ENCODE results near the gene SMG7.
"Not testable (repeated sequence)": the region's sequence is repeated elsewhere in the genome, so short reads cannot be mapped to it uniquely, and the experiment has no call there.

The SMG7 gene

DNA sequence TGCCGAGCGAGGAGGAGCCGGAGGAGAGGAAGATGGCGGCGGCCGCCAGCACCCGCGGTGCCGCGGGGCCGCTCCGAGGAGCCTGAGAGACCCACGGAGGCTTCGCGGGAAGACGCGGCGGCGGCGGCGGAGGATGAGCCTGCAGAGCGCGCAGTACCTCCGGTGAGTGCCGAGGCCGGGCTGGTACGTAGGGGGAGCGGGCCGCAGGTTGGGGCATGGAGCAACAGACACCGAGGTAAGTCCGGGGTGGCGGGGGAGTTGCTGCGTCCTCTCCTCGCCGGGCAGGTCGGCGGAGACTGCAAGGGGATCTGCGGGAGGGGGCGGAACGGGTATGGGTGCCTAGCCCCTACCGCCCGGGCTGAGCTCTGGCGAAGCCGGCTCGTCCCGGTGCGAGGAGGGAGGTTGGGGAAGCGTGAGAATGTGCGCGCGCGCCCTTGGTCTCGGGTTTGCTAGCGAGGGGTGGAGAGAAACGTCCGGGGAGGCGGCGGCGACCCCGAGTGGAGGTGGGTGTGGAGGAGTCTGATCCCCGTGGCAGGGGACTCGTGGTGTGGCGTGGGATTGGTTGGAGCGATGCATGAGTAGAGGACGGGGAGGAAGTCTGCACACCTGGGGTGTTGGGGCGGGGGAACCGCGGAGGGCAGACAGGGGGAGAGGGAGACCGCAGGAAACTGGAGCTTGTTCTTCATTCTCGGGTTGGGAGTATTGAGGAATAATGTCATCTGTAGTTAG, at the start of gene SMG7:
TSS of gene SMG7 (plus strand) at position 12 of the 729 bp plus-strand sequence. CDS start at position 134, 122 bp downstream.
- ChIA-PET CTCF (no interaction called here), POLR2A (ENCODE audit: low non-redundant PET) (no interaction called here)
- H3K27ac ChIP-seq = peak within 1 kb of the TSS; percentile 97
- peak; percentile 46 for DNase-seq (ENCODE audit: low spot score)
- TF ChIP-seq, protein P1, sequence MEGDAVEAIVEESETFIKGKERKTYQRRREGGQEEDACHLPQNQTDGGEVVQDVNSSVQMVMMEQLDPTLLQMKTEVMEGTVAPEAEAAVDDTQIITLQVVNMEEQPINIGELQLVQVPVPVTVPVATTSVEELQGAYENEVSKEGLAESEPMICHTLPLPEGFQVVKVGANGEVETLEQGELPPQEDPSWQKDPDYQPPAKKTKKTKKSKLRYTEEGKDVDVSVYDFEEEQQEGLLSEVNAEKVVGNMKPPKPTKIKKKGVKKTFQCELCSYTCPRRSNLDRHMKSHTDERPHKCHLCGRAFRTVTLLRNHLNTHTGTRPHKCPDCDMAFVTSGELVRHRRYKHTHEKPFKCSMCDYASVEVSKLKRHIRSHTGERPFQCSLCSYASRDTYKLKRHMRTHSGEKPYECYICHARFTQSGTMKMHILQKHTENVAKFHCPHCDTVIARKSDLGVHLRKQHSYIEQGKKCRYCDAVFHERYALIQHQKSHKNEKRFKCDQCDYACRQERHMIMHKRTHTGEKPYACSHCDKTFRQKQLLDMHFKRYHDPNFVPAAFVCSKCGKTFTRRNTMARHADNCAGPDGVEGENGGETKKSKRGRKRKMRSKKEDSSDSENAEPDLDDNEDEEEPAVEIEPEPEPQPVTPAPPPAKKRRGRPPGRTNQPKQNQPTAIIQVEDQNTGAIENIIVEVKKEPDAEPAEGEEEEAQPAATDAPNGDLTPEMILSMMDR (conservative IDR thresholded peaks at IDR 0.05; ENCODE audit: low read depth) = no peak

GRCh38 chr1:183423541-183423940, 48.8 kb upstream of the SMG7 start:
- POLR2A ChIA-PET (ENCODE audit: low non-redundant PET) = no interaction called here
- TF ChIP-seq, protein P1 (conservative IDR thresholded peaks at IDR 0.05; ENCODE audit: low read depth) = no peak
- CTCF ChIA-PET = interaction anchor here (0.5 kb wide), 1 partner anchor 32 kb away, joined by 3 read pairs; no protein-coding TSS in a partner anchor
- no peak for DNase-seq (ENCODE audit: low spot score)
- H3K27ac ChIP-seq = no peak overlapping the region

DNA sequence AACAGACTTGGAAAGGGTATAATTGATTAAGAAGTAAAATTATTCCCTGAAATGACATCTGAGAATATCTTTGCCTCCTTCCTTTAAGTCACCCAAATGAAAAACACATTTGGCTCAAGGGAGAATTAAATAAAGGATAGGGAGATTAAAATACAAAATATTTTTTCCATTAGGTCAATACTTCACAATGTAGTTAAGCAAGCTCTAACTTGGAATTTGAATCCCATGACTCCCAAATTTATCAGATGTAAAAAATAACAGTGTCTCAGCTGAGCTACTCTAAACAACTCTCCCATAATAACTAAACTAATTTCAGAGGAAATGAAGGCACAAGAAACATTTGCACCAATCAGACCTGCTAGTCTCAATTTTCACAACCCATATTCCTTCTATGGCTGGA, 47.6 kb upstream of the SMG7 start:
- POLR2A ChIA-PET (ENCODE audit: low non-redundant PET) = no interaction called here
- DNase-seq (ENCODE audit: low spot score) = no peak
- H3K27ac ChIP-seq = no peak overlapping the region
- TF ChIP-seq, protein P1 (conservative IDR thresholded peaks at IDR 0.05; ENCODE audit: low read depth) = no peak
- CTCF ChIA-PET = no interaction called here

GRCh38 chr1:183427591-183427990, 44.7 kb upstream of the SMG7 start:
- H3K27ac ChIP-seq; DNase-seq (ENCODE audit: low spot score); POLR2A ChIA-PET (ENCODE audit: low non-redundant PET); CTCF ChIA-PET: not testable (repeated sequence)

DNA sequence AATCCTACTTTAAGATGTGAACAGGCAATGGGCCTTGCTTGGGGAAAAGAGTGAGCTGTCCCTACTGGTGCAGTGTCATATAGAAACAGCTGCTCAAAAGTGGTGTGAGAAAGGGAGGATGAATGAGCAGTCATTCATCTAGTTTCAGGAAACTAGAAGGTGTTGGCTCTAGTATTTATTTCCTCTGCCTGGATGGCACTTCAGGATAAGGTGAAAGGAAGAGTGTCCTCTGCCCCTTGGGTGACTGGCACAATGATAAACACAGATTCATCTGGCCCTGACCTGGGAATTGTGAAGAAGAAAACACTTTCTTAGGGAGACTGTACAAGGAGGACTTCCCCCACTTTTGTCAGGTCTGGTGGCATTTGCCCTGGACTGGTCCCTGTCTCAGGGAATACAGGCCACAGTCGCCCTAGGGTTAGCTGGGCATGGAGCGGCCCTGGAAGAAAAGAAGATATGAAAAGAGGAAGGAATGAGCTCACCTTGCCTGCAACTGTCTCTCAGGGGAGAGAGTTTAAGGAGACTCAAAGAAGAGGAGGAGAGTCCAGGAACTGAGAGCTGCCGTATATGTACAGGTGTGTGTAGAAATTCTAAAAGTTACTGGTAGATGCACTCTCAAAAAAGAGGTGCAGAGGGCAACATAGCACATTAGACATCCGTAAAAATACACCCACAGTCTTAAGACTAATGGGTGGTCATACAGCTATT, 40.3 kb upstream of the SMG7 start:
- TF ChIP-seq, protein P1 (conservative IDR thresholded peaks at IDR 0.05; ENCODE audit: low read depth) = no peak
- ChIA-PET POLR2A (ENCODE audit: low non-redundant PET) (no interaction called here), CTCF (interaction anchor here (0.5 to 0.6 kb wide), 2 partner anchors 151 to 197 kb away, joined by 4 to 5 read pairs; no protein-coding TSS in a partner anchor)
- no peak overlapping the region for H3K27ac ChIP-seq
- no peak for DNase-seq (ENCODE audit: low spot score)

DNA sequence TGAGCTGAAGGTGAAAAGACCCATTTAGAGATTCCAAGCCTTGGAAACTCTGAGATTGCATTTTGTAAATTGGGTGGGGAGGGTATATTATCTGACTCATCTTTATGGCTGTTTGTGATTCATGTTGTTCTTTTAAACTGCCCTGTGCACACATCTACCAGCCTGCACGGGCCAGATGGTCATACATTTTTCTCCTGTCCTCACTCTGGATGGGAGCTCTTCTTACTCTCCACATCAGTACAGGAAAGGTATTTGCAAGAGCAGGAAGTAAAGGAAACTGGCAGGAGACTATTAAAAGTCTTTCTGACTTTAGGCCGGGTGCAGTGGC, 39.8 kb upstream of the SMG7 start:
- TF ChIP-seq, protein P1 (conservative IDR thresholded peaks at IDR 0.05; ENCODE audit: low read depth) = no peak
- H3K27ac ChIP-seq = peak overlapping the region; percentile 23; the same call in 1 of the 2 replicates
- POLR2A ChIA-PET (ENCODE audit: low non-redundant PET) = no interaction called here
- DNase-seq (ENCODE audit: low spot score) = peak; percentile 74
- CTCF ChIA-PET = interaction anchor here (0.5 kb wide), 1 partner anchor 152 kb away, joined by 4 read pairs; no protein-coding TSS in a partner anchor

DNA sequence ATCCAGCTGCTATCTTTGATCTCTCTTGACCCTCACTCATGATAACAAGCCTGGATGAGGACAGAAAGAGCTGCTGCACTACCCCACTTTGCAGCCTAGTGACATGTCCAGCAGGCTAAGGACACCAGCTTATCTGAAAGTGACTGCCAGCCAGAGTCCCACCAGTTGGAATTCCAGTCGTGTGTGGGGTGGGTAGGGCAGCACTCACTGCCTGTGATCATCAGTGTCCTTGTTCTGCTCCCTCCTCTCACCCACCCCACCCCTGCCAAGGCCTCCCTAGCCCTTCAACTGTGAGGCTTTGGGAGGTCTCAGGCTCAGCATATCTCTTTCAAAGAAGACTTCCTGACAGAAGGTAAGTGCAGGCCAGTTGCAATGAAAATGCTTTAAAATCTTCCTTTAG, 38.6 kb upstream of the SMG7 start:
- DNase-seq (ENCODE audit: low spot score) = no peak
- no peak overlapping the region for H3K27ac ChIP-seq
- CTCF ChIA-PET = interaction anchor here (0.7 kb wide), 1 partner anchor 20 kb away, joined by 5 read pairs; no protein-coding TSS in a partner anchor
- TF ChIP-seq, protein P1 (conservative IDR thresholded peaks at IDR 0.05; ENCODE audit: low read depth) = no peak
- POLR2A ChIA-PET (ENCODE audit: low non-redundant PET) = no interaction called here
